Pancreas (tissue), 10 donors: ENCODE data around the gene FAM217A. TPM values are rescaled to one million over a fixed set of nuclear protein-coding genes. Genes with fewer than 3 reads are reported as not detected.

Experiments used
- ATAC-seq, 4 donors: fragments of 200-7000 bp; cut with Tn5 transposase; one replicate each; pipeline versions ENCODE4 v1.8.0 to v1.9.1; 2020; ENCODE audit warnings: mild to moderate bottlenecking in 4 of 4, moderate library complexity in 4 of 4
- DNase-seq, 6 donors: peaks; one replicate each; pipeline ENCODE4 v3.0.0-alpha.2; 2020
- FAIRE-seq: peaks from 2 replicates; lab custom pipeline; 2012; peaks lifted over from hg19 to GRCh38; lab: Jason Lieb, UNC
- H3K27ac ChIP-seq, 4 donors: fragments of 200-600 bp; sonication (generic); 1 replicate in 3 of 4; 2 replicates in 1 of 4; pipeline versions ENCODE4 v1.5.0 to v1.8.0; 2020
- H3K27me3 ChIP-seq, 4 donors: fragments of 200-600 bp; one replicate each; pipeline ENCODE4 v1.8.0; 2021
- H3K36me3 ChIP-seq, 3 donors: fragments of 200-600 bp; sonication (generic) in 1 of 3; one replicate each; pipeline versions ENCODE4 v1.5.0 to v1.8.0; 2020 to 2021
- H3K4me1 ChIP-seq, 3 donors: fragments of 200-600 bp; one replicate each; pipeline ENCODE4 v1.8.0; 2021
- H3K4me3 ChIP-seq, 4 donors: fragments of 200-600 bp; sonication (generic) in 2 of 4; one replicate each; pipeline versions ENCODE4 v1.5.0 to v1.8.0; 2020 to 2021
- H3K9me3 ChIP-seq, 4 donors: fragments of 200-600 bp; one replicate each; pipeline ENCODE4 v1.8.0; 2021
- CTCF ChIP-seq, 4 donors: fragments of 200-600 bp; sonication (generic) in 3 of 4; IDR thresholded peaks; one replicate each; pipeline versions ENCODE4 v1.5.0 to v1.8.0; 2021; ENCODE audit warnings: antibody characterized with exemption in 4 of 4
- WGBS, 2 donors: extraction: QIAGEN DNeasy Blood & Tissue Kit; methylation state at CpG; one replicate each; pipeline ENCODE4 v1.1.7; 2013; 5-methylcytosine and 5-hydroxymethylcytosine counted together
- intact Hi-C, 3 donors: fragments of 100-400 bp; cut with DNase I; formaldehyde crosslinking; loops; one replicate each; pipeline versions ENCODE4 v1.11.1 to v1.14.2; 2022
- polyA plus RNA-seq, 2 donors: library from polyadenylated mRNA; stranded (reverse); fragments of 200-250 nt; gene quantifications; one replicate each; pipeline ENCODE4 v1.2.3, GENCODE V29; 2013
- total RNA-seq, 6 donors: library from RNA; stranded (reverse); fragmentation: NEBNext Ultra II Directional in 4 of 6; extraction: Animal tissue kit (Norgen Biotek cat#: 25700) in 4 of 6; gene quantifications; one replicate each; pipeline versions ENCODE4 v1.2.1 to v1.2.4, GENCODE V29; 2021 to 2023
- donor health status: healthy with polysubstance abuse.
- donor health status: DM: no; HTN: no; CAD: no; lungs with moderate emphysema.
- donor health status: DM: no; HTN: no; CAD: no.
- donor health status: control.
- donor health status: control.
- donor health status: Bipolar disorder and iron deficiency.
- donor health status: DM: yes; HTN: yes; CAD: no.
- donor health status: DM: no; HTN: no; CAD: no.
- donor health status: DM: no; HTN: no; CAD: no.
- donor health status: DM: yes; HTN: yes; CAD: no.

The FAM217A gene
- total and polyA plus RNA-seq, 8 donors: 0.09 to 1.3 (median 0.69) TPM; not detected in 1

- 45 to 67% methylated on average over 9 of the region's 9 CpGs for WGBS, 2 donors
- H3K27ac ChIP-seq: peak overlapping the region in 3 of 4 donors; percentile 44 to 71 (median 57)
- no peak for ATAC-seq
- no peak for TF ChIP-seq CTCF (IDR thresholded peaks at IDR 0.05)
- intact Hi-C loops: no loop called here
- H3K36me3 ChIP-seq: no peaks in the 10 kb centered on the region
- peaks cover 12 to 41% (median 33%) of the 10 kb centered on the region in 3 donors for H3K4me1 ChIP-seq
- no peak for DNase-seq
- FAIRE-seq: no peak
- no peaks in the 10 kb centered on the region for H3K9me3 ChIP-seq
- H3K4me3 ChIP-seq: no peak overlapping the region
- H3K27me3 ChIP-seq: no peaks in the 10 kb centered on the region
These were observed 29.7 kb upstream of the FAM217A start for GRCh38 chr6:4108561-4109093.

GRCh38 chr6:4107873-4108272 is 28.9 kb upstream of the FAM217A start:
- H3K4me1 ChIP-seq: peaks cover 17 to 49% (median 36%) of the 10 kb centered on the region in 3 donors
- ATAC-seq (no peak), FAIRE-seq (no peak), DNase-seq (no peak)
- intact Hi-C loops: no loop called here
- no peaks in the 10 kb centered on the region for H3K36me3 ChIP-seq
- H3K27me3 ChIP-seq: no peaks in the 10 kb centered on the region
- H3K4me3 ChIP-seq: no peak overlapping the region
- no peak for TF ChIP-seq CTCF (IDR thresholded peaks at IDR 0.05)
- WGBS, 2 donors: 55 to 71% methylated on average over 2 of the region's 2 CpGs
- H3K9me3 ChIP-seq: no peaks in the 10 kb centered on the region
- H3K27ac ChIP-seq: peak overlapping the region in 2 of 4 donors; percentile 10 to 71

GRCh38 chr6:4105980-4106536 is 27.1 kb upstream of the FAM217A start:
- peak in 2 of 4 donors; percentile 14 to 44 for ATAC-seq
- no peaks in the 10 kb centered on the region for H3K27me3 ChIP-seq
- no peak for FAIRE-seq
- H3K4me1 ChIP-seq: peaks cover 24 to 56% (median 41%) of the 10 kb centered on the region in 3 donors
- H3K9me3 ChIP-seq: no peaks in the 10 kb centered on the region
- H3K36me3 ChIP-seq: no peaks in the 10 kb centered on the region
- H3K27ac ChIP-seq: peak overlapping the region; percentile 11 to 63 (median 34)
- TF ChIP-seq CTCF (IDR thresholded peaks at IDR 0.05): no peak
- no peak overlapping the region for H3K4me3 ChIP-seq
- 17 to 21% methylated on average over 4 of the region's 4 CpGs for WGBS, 2 donors
- intact Hi-C loops: no loop called here
- DNase-seq: no peak

- no peak overlapping the region for H3K4me3 ChIP-seq
- peak overlapping the region in 2 of 4 donors; percentile 1 to 50 for H3K27ac ChIP-seq
- peak; percentile 83 to 89 (median 84) for ATAC-seq
- FAIRE-seq: no peak
- no peaks in the 10 kb centered on the region for H3K27me3 ChIP-seq
- no peaks in the 10 kb centered on the region for H3K9me3 ChIP-seq
- intact Hi-C loops: no loop called here
- H3K36me3 ChIP-seq: no peaks in the 10 kb centered on the region
- 30 to 32% methylated on average over 5 of the region's 5 CpGs for WGBS, 2 donors
- peaks cover 24 to 45% (median 29%) of the 10 kb centered on the region in 3 donors for H3K4me1 ChIP-seq
- TF ChIP-seq CTCF (IDR thresholded peaks at IDR 0.05): no peak
- DNase-seq: peak in 4 of 6 donors; percentile 42 to 66 (median 58)
These were observed 25.0 kb upstream of the FAM217A start for GRCh38 chr6:4103929-4104328.

- intact Hi-C loops: no loop called here
- no peak for FAIRE-seq
- Histone ChIP-seq H3K4me1 (peaks cover 24 to 37% (median 24%) of the 10 kb centered on the region in 3 donors), H3K27me3 (no peaks in the 10 kb centered on the region), H3K36me3 (no peaks in the 10 kb centered on the region), H3K4me3 (no peak overlapping the region), H3K9me3 (no peaks in the 10 kb centered on the region), H3K27ac (peak overlapping the region in 3 of 4 donors; percentile 38 to 59 (median 40))
- 14 to 16% methylated on average over 6 of the region's 6 CpGs for WGBS, 2 donors
- TF ChIP-seq CTCF (IDR thresholded peaks at IDR 0.05): no peak
- DNase-seq: peak in 2 of 6 donors; percentile 25 to 40
- peak; percentile 58 to 77 (median 75) for ATAC-seq
These were observed 23.8 kb upstream of the FAM217A start for GRCh38 chr6:4102687-4103244.
